Gastroesophageal sphincter (tissue), 3 donors: ENCODE data around the gene JAKMIP2.

Experiments
- CTCF ChIP-seq, 4 experiments: fragments of 200-600 bp in 2 of 4; fragments of 450-650 bp in 2 of 4; sonication (generic) in 1 of 4; IDR thresholded peaks; one replicate each; pipeline ENCODE4 v1.5.1; 2017 to 2019; ENCODE audit warnings: antibody characterized with exemption in 4 of 4, mild to moderate bottlenecking in 2 of 4, moderate library complexity in 2 of 4
- EP300 ChIP-seq: sonication (generic); formaldehyde crosslinking; IDR thresholded peaks from one replicate; pipeline ENCODE4 v1.6.1; 2017; ENCODE audit warnings: antibody characterized with exemption, mild to moderate bottlenecking
- POLR2A ChIP-seq, 2 donors: fragments of 450-650 bp; IDR thresholded peaks; one replicate each; pipeline ENCODE4 v1.6.1; 2017; ENCODE audit warnings: antibody characterized with exemption in 2 of 2, mild to moderate bottlenecking in 2 of 2, moderate library complexity in 1 of 2
- POLR2AphosphoS5 ChIP-seq: sonication (generic); formaldehyde crosslinking; IDR thresholded peaks from one replicate; pipeline ENCODE4 v1.6.1; 2017; ENCODE audit warnings: antibody characterized with exemption

- TF ChIP-seq CTCF (IDR thresholded peaks at IDR 0.05) (no peak), POLR2A (IDR thresholded peaks at IDR 0.05) (no peak), EP300 (no peak), POLR2AphosphoS5 (peak; percentile 57)
These were observed 234.8 kb downstream of the JAKMIP2 start for GRCh38 chr5:147547730-147548129.
